Astrocyte of the cerebellum (primary cell): ENCODE measurements around the gene MRPS9.
A peak's percentile ranks its signal among the peaks of the same experiment; 100 is the strongest.

ENCODE experiments used
- DNase-seq: peaks from one replicate; pipeline ENCODE4 v3.0.0-alpha.2; 2011; ENCODE audit warnings: low read depth
- H3K4me3 ChIP-seq: 2 replicates; pipeline ENCODE4 v1.5.1; 2011; ENCODE audit warnings: mild to moderate bottlenecking, low read depth, low read length, moderate library complexity
- CTCF ChIP-seq: IDR thresholded peaks from 2 replicates; pipeline ENCODE4 v1.5.1; 2012; ENCODE audit warnings: low read length, low read depth, moderate library complexity, mild to moderate bottlenecking; ENCODE audit errors: missing control alignments
- in situ Hi-C: cut with HindIII; loops from 2 replicates; pipeline ENCODE4 v1.10.0; 2017; ENCODE audit warnings: low sequenced_read_pairs

Gene MRPS9

GRCh38 chr2:105037572-105038382, at the start of gene MRPS9:
Gene MRPS9 (plus strand): TSS chr2:105038069. CDS start chr2:105038093, 24 bp downstream.
- no peak for TF ChIP-seq CTCF
- in situ Hi-C loops, result no loop called here
- peak; percentile 93 for DNase-seq
- H3K4me3 ChIP-seq, result peak within 1 kb of the TSS; percentile 96

- no peak for TF ChIP-seq CTCF
- no peak overlapping the region for H3K4me3 ChIP-seq
- in situ Hi-C loops, result no loop called here
- no peak for DNase-seq
Observed at GRCh38 chr2:105005181-105005951, 32.5 kb upstream of the MRPS9 start.

- no peak for DNase-seq
- in situ Hi-C loops, result no loop called here
- no peak for TF ChIP-seq CTCF
- H3K4me3 ChIP-seq, result no peak overlapping the region
Observed at GRCh38 chr2:105007367-105007766, 30.5 kb upstream of the MRPS9 start.

DNA sequence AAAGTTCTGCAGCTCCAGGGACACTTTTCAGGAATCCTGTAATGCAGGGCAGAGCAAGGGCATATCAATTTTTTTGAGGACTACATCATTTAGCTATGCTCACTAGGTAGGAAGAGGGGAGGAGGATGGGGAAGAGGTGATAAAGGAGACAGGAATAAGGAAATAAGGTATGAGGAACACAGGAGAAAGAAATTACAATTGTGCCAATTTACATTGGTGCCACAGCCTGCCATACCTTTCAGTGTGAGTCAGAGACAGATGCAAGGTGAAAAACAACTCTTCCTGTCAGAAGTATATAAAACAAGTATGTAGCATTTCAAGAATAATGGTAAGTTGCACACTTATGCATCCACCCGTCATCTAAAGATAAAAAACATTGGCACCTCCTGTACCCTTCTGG, 5.4 kb upstream of the MRPS9 start:
- in situ Hi-C loops, result no loop called here
- H3K4me3 ChIP-seq, result no peak overlapping the region
- DNase-seq, result no peak
- no peak for TF ChIP-seq CTCF

DNA sequence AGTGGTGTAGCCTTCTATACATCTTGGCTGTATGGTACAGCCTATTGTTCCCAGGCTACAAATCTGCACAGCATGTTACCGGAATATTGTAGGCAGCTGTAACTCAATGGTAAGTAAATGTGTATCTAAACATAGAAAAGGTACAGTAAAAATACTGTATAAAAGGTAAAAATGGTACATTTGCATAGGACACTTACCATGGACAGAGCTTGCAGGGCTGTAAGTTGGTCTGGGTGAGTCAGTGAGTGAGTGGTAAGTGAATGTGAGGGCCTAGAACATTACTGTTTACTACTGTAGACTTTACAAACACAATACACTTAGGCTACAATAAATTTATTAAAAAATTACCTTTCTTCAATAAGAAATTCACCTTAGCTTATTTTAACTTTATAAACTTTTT, 3.7 kb upstream of the MRPS9 start:
- no peak for DNase-seq
- in situ Hi-C loops, result no loop called here
- no peak overlapping the region for H3K4me3 ChIP-seq
- no peak for TF ChIP-seq CTCF

DNA sequence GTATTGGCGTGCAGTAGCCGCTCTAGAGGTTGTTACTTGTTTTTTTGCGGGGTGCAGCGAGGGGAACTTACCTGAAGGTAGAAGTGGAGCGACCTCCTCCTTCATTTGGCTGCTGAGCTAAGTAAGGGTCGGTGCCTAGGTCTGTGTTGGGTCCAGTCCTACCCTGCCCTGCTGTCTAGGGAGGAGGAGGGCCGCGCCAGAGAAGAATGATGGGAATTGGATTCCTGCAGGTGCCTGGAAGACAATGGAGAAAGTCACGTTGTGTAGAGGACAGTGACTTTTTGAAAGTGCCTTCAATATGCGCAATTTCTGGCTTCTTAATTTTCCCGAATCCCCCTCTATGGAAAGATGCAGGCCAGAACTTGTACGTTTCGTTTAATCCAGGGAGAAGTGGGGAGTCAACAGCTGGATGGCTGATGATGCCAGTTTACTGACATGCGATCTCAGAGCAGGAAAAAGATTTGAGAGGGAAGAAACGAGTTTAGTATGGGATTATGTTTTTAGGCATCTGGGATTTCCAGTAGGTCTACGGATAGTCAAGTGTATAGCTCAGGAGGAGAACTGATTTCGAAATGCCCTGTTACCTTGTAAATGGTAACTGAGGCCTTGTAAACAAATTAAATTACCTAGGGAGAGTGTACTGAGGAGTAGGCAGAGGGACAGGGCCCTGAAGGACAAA, 653 bp downstream of the MRPS9 start:
- H3K4me3 ChIP-seq, result peak overlapping the region; percentile 96
- no peak for DNase-seq
- no peak for TF ChIP-seq CTCF
- in situ Hi-C loops, result no loop called here
